MM.1S (cell line): ENCODE results near the gene CAPN5.

Source experiments
- DNase-seq: peaks from one replicate; pipeline ENCODE4 v3.0.0-alpha.2; 2015
- H2AFZ ChIP-seq: fragments of 300-600 bp; sonication (generic); 2 replicates; pipeline ENCODE4 v1.6.0; 2016; ENCODE audit warnings: antibody characterized with exemption, low read length
- H3F3A ChIP-seq: fragments of 300-600 bp; sonication (generic); 2 replicates; pipeline ENCODE4 v1.6.1; 2016; ENCODE audit warnings: mild to moderate bottlenecking, antibody characterized with exemption, low read length, moderate library complexity, mixed read lengths; ENCODE audit not compliant: insufficient read depth
- H3K27ac ChIP-seq: fragments of 300-600 bp; sonication (generic); 2 replicates; pipeline ENCODE4 v1.5.1; 2016; ENCODE audit warnings: mild to moderate bottlenecking, low read length
- H3K27me3 ChIP-seq: fragments of 300-600 bp; sonication (generic); replicated peaks from 2 replicates; pipeline ENCODE4 v1.6.0; 2016; ENCODE audit warnings: low read length; ENCODE audit not compliant: insufficient read depth
- H3K36me3 ChIP-seq: fragments of 300-600 bp; sonication (generic); replicated peaks from 2 replicates; pipeline ENCODE4 v1.6.1; 2016; ENCODE audit warnings: mild to moderate bottlenecking, low read length, mixed read lengths; ENCODE audit not compliant: insufficient read depth
- H3K4me1 ChIP-seq: fragments of 300-600 bp; sonication (generic); 2 replicates; pipeline ENCODE4 v1.6.1; 2016; ENCODE audit warnings: low read length, mixed read lengths
- H3K4me2 ChIP-seq: fragments of 300-600 bp; sonication (generic); 2 replicates; pipeline ENCODE4 v1.6.0; 2016; ENCODE audit warnings: low read depth, low read length
- H3K4me3 ChIP-seq: fragments of 300-600 bp; sonication (generic); 2 replicates; pipeline ENCODE4 v1.5.1; 2016; ENCODE audit warnings: low read length, mixed read lengths
- H3K79me2 ChIP-seq: fragments of 300-600 bp; sonication (generic); 2 replicates; pipeline ENCODE4 v1.6.1; 2016; ENCODE audit warnings: mixed run types, low read length, mixed read lengths
- H3K9ac ChIP-seq: fragments of 300-600 bp; sonication (generic); 2 replicates; pipeline ENCODE4 v1.6.1; 2016; ENCODE audit warnings: low read length, mixed read lengths
- H3K9me2 ChIP-seq: fragments of 300-600 bp; sonication (generic); replicated peaks from 2 replicates; pipeline ENCODE4 v1.6.1; 2016; ENCODE audit warnings: mild to moderate bottlenecking, low read length, mixed read lengths; ENCODE audit not compliant: insufficient read depth
- H3K9me3 ChIP-seq: fragments of 300-600 bp; sonication (generic); replicated peaks from 2 replicates; pipeline ENCODE4 v1.6.1; 2016; ENCODE audit warnings: mild to moderate bottlenecking, low read length, mixed read lengths; ENCODE audit not compliant: insufficient read depth
- H4K20me1 ChIP-seq: fragments of 300-600 bp; sonication (generic); 2 replicates; pipeline ENCODE4 v1.6.1; 2016; ENCODE audit warnings: mild to moderate bottlenecking, low read length, moderate library complexity, mixed read lengths; ENCODE audit not compliant: insufficient read depth
- EZH2 ChIP-seq: fragments of 300-600 bp; sonication (generic); optimal IDR thresholded peaks from 2 replicates; pipeline ENCODE3; 2017; ENCODE audit warnings: low read depth, mild to moderate bottlenecking, antibody characterized with exemption, low read length, mixed read lengths
- EZH2phosphoT487 ChIP-seq: fragments of 300-600 bp; sonication (generic); IDR thresholded peaks from 2 replicates; pipeline ENCODE4 v1.6.1; 2018; ENCODE audit warnings: antibody characterized with exemption, low read length
- TF ChIP-seq, protein P1 (sequence below): fragments of 300-600 bp; sonication (generic); IDR thresholded peaks from 2 replicates; pipeline ENCODE4 v1.5.1; 2016; ENCODE audit warnings: antibody characterized with exemption, low read length, mixed read lengths

The CAPN5 gene

GRCh38 chr11:77121876-77122575 is 55.3 kb downstream of the CAPN5 start:
- H4K20me1 ChIP-seq, result no peaks in the 10 kb centered on the region
- no peaks in the 10 kb centered on the region for H3K79me2 ChIP-seq
- H2AFZ ChIP-seq, result no peak overlapping the region
- no peaks in the 10 kb centered on the region for H3K9me2 ChIP-seq
- H3K9me3 ChIP-seq, result no peaks in the 10 kb centered on the region
- H3F3A ChIP-seq, result no peaks in the 10 kb centered on the region
- H3K4me2 ChIP-seq, result no peak overlapping the region
- H3K27ac ChIP-seq, result no peak overlapping the region
- no peak for DNase-seq
- H3K36me3 ChIP-seq, result no peaks in the 10 kb centered on the region
- peaks cover 11% of the 10 kb centered on the region for H3K4me1 ChIP-seq
- no peaks in the 10 kb centered on the region for H3K27me3 ChIP-seq
- no peak overlapping the region for H3K9ac ChIP-seq
- TF ChIP-seq EZH2 (no peak), EZH2phosphoT487 (no peak)
- TF ChIP-seq, protein P1, sequence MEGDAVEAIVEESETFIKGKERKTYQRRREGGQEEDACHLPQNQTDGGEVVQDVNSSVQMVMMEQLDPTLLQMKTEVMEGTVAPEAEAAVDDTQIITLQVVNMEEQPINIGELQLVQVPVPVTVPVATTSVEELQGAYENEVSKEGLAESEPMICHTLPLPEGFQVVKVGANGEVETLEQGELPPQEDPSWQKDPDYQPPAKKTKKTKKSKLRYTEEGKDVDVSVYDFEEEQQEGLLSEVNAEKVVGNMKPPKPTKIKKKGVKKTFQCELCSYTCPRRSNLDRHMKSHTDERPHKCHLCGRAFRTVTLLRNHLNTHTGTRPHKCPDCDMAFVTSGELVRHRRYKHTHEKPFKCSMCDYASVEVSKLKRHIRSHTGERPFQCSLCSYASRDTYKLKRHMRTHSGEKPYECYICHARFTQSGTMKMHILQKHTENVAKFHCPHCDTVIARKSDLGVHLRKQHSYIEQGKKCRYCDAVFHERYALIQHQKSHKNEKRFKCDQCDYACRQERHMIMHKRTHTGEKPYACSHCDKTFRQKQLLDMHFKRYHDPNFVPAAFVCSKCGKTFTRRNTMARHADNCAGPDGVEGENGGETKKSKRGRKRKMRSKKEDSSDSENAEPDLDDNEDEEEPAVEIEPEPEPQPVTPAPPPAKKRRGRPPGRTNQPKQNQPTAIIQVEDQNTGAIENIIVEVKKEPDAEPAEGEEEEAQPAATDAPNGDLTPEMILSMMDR, result no peak
- no peak overlapping the region for H3K4me3 ChIP-seq

DNA sequence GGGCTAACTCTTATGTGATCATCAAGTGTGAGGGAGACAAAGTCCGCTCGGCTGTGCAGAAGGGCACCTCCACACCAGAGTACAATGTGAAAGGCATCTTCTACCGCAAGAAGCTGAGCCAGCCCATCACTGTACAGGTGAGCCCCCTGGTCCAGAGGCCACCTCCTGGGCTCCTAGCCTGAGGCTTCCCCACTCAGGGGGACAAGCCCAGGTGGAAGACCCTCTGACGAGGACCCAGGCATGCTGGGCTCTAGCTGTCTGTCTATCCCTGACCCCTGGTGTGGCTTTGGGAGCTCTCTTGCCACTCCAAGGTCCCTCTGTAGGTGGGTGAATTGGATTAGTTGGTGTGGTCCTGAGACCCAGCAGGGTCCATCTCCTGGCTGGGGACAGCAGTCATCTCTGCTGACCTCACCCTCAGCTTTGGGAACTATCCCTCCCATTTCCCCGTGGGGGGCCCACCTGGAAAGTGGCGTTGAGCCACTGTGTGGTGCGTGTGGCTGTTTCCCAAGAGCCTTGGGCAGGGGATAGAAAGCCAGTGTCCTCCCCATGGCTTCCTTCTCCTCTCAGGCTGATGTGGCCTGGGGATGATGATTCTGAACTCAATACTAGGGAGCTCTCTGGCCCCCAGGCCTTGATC is 55.9 kb downstream of the CAPN5 start:
- TF ChIP-seq EZH2 (no peak), EZH2phosphoT487 (no peak)
- TF ChIP-seq, protein P1, result no peak
- H3K4me2 ChIP-seq, result no peak overlapping the region
- H3K9me3 ChIP-seq, result no peaks in the 10 kb centered on the region
- peaks cover 11% of the 10 kb centered on the region for H3K4me1 ChIP-seq
- no peak overlapping the region for H3K9ac ChIP-seq
- H2AFZ ChIP-seq, result no peak overlapping the region
- no peaks in the 10 kb centered on the region for H3K36me3 ChIP-seq
- H3F3A ChIP-seq, result peaks cover 4% of the 10 kb centered on the region; the same call in 1 of the 2 replicates
- no peak overlapping the region for H3K4me3 ChIP-seq
- H3K9me2 ChIP-seq, result no peaks in the 10 kb centered on the region
- no peaks in the 10 kb centered on the region for H3K27me3 ChIP-seq
- H3K79me2 ChIP-seq, result no peaks in the 10 kb centered on the region
- no peak overlapping the region for H3K27ac ChIP-seq
- DNase-seq, result no peak
- H4K20me1 ChIP-seq, result no peaks in the 10 kb centered on the region

GRCh38 chr11:77123591-77123990 is 56.8 kb downstream of the CAPN5 start:
- no peak overlapping the region for H3K27ac ChIP-seq
- no peaks in the 10 kb centered on the region for H3K36me3 ChIP-seq
- H3K4me1 ChIP-seq, result peaks cover 12% of the 10 kb centered on the region

More at GRCh38 chr11:77123591-77123990, 56.8 kb downstream of the CAPN5 start:
- TF ChIP-seq, protein P1, result no peak
- TF ChIP-seq EZH2 (no peak), EZH2phosphoT487 (no peak)
- Histone ChIP-seq H3K27me3 (no peaks in the 10 kb centered on the region), H4K20me1 (no peaks in the 10 kb centered on the region), H3F3A (peaks cover 10% of the 10 kb centered on the region; the same call in 1 of the 2 replicates), H3K79me2 (0 out of 2 replicates have a peak, but pooled peaks cover 1% of the 10 kb centered on the region), H2AFZ (no peak overlapping the region), H3K9ac (no peak overlapping the region), H3K4me3 (no peak overlapping the region), H3K9me3 (no peaks in the 10 kb centered on the region), H3K9me2 (no peaks in the 10 kb centered on the region), H3K4me2 (no peak overlapping the region)
- DNase-seq, result no peak
